Measurements from ENCODE around the gene VPS52.
A peak's percentile ranks its signal among the peaks of the same experiment; 100 is the strongest.

DNA sequence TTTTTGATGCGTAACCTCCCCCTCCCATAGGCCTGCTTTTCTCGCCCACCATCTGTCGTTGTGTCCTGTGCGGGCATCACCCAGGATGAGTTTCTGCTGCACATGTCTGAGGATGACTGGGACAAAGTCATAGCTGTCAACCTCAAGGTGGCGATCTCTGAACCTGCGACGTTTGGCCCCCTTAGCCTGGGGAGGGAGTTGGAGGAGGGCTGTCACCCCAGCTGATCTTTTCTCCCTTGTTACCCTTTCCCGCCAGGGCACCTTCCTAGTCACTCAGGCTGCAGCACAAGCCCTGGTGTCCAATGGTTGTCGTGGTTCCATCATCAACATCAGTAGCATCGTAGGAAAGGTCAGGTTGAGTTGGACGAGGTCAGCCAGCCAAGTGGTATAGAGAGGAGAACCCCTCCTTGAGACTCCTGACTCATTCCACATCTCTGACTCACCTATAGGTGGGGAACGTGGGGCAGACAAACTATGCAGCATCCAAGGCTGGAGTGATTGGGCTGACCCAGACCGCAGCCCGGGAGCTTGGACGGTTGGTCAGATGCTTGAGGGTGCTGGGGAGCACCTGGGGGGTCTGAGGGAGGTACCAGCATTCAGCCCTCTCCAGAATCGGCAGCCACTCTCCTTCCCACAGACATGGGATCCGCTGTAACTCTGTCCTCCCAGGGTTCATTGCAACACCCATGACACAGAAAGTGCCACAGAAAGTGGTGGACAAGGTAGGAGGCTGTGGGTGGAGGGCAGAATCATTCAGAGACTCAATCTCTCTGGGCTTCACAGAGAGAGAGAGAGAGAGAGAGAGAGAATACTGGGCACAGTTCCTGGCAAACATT is 66.3 kb downstream of the VPS52 start:
- TF ChIP-seq ZBTB7A (tag by site-specific recombination; IDR thresholded peaks at IDR 0.05; ENCODE audit: low read depth) (no peak), ZNF175 (tag by site-specific recombination; IDR thresholded peaks at IDR 0.05) (no peak), PRDM1 (tag by site-specific recombination; IDR thresholded peaks at IDR 0.05) (peak; percentile 77), ZNF449 (tag by site-specific recombination; IDR thresholded peaks at IDR 0.05) (no peak)
- TF ChIP-seq, protein P1, sequence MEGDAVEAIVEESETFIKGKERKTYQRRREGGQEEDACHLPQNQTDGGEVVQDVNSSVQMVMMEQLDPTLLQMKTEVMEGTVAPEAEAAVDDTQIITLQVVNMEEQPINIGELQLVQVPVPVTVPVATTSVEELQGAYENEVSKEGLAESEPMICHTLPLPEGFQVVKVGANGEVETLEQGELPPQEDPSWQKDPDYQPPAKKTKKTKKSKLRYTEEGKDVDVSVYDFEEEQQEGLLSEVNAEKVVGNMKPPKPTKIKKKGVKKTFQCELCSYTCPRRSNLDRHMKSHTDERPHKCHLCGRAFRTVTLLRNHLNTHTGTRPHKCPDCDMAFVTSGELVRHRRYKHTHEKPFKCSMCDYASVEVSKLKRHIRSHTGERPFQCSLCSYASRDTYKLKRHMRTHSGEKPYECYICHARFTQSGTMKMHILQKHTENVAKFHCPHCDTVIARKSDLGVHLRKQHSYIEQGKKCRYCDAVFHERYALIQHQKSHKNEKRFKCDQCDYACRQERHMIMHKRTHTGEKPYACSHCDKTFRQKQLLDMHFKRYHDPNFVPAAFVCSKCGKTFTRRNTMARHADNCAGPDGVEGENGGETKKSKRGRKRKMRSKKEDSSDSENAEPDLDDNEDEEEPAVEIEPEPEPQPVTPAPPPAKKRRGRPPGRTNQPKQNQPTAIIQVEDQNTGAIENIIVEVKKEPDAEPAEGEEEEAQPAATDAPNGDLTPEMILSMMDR (tag by site-specific recombination; IDR thresholded peaks at IDR 0.05) = peak; percentile 68
- TF ChIP-seq, protein P2, sequence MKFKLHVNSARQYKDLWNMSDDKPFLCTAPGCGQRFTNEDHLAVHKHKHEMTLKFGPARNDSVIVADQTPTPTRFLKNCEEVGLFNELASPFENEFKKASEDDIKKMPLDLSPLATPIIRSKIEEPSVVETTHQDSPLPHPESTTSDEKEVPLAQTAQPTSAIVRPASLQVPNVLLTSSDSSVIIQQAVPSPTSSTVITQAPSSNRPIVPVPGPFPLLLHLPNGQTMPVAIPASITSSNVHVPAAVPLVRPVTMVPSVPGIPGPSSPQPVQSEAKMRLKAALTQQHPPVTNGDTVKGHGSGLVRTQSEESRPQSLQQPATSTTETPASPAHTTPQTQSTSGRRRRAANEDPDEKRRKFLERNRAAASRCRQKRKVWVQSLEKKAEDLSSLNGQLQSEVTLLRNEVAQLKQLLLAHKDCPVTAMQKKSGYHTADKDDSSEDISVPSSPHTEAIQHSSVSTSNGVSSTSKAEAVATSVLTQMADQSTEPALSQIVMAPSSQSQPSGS (tag by site-specific recombination; IDR thresholded peaks at IDR 0.05; ENCODE audit: low read depth) = no peak
